ENCODE results near the gene STRN3.

Gene STRN3

GRCh38 chr14:30874999-30875787 is 151.0 kb downstream of the STRN3 start:
- Histone ChIP-seq H3K9ac (ENCODE audit: low read length) (no peak overlapping the region), H3K79me1 (ENCODE audit: low read length) (no peaks in the 10 kb centered on the region), H3K18ac (ENCODE audit: low read length) (no peak overlapping the region), H4K91ac (ENCODE audit: low read depth, low read length) (no peak overlapping the region), H2BK120ac (ENCODE audit: insufficient read depth, low read length, poor library complexity) (no peak overlapping the region), H2AFZ (ENCODE audit: insufficient read depth, low read length, poor library complexity) (peak overlapping the region; percentile 56), H2AK5ac (ENCODE audit: low read length) (no peak overlapping the region), H2BK12ac (ENCODE audit: low read length) (no peak overlapping the region), H3K4me1 (ENCODE audit: control insufficient read depth in 1 of 2, insufficient read depth in 2 of 2, low read length in 2 of 2) (peaks cover 9 to 13% of the 10 kb centered on the region in 2 experiments), H3K14ac (ENCODE audit: low read length) (no peak overlapping the region), H3K4me2 (ENCODE audit: low read length) (peak overlapping the region; percentile 95), H3K36me3 (ENCODE audit: control insufficient read depth in 1 of 2, insufficient read depth in 2 of 2, low read length in 2 of 2) (no peaks in the 10 kb centered on the region), H3K27ac (ENCODE audit: low read depth, low read length) (no peak overlapping the region), H3K4ac (ENCODE audit: low read depth, low read length) (no peak overlapping the region), H3K23ac (ENCODE audit: low read length) (no peak overlapping the region), H3K4me3 (ENCODE audit: low read depth, low read length) (peak overlapping the region; percentile 69), H3K27me3 (ENCODE audit: insufficient read depth, low read length) (peaks cover 26% of the 10 kb centered on the region), H3K79me2 (ENCODE audit: control insufficient read depth, insufficient read depth, low read length, poor library complexity) (no peaks in the 10 kb centered on the region), H4K12ac (ENCODE audit: low read depth, low read length) (no peak overlapping the region), H2BK5ac (ENCODE audit: low read depth, low read length, poor library complexity) (no peak overlapping the region), H4K8ac (ENCODE audit: low read depth, low read length) (no peak overlapping the region), H3K9me3 (ENCODE audit: insufficient read depth, low read depth, low read length) (peaks cover 2% of the 10 kb centered on the region)
- no CpG with 5 or more reads among the region's 48 CpGs for WGBS (ENCODE audit: extremely low coverage, insufficient coverage, insufficient read length)
- no peak for DNase-seq

- H3K36me3 ChIP-seq (ENCODE audit: control insufficient read depth in 1 of 2, insufficient read depth in 2 of 2, low read length in 2 of 2), result no peaks in the 10 kb centered on the region
- no peak within 1 kb of the TSS for H2AK5ac ChIP-seq (ENCODE audit: low read length)
- no peak within 1 kb of the TSS for H3K18ac ChIP-seq (ENCODE audit: low read length)
- H4K8ac ChIP-seq (ENCODE audit: low read depth, low read length), result no peak within 1 kb of the TSS
- DNase-seq, result peak in 1 of 2 donors; percentile 34
- H3K9ac ChIP-seq (ENCODE audit: low read length), result no peak within 1 kb of the TSS
- no peaks in the 10 kb centered on the region for H3K79me1 ChIP-seq (ENCODE audit: low read length)
- H3K14ac ChIP-seq (ENCODE audit: low read length), result peak within 1 kb of the TSS; percentile 7
- no peak within 1 kb of the TSS for H2BK12ac ChIP-seq (ENCODE audit: low read length)
- peak within 1 kb of the TSS; percentile 95 for H3K4me2 ChIP-seq (ENCODE audit: low read length)
- H2BK5ac ChIP-seq (ENCODE audit: low read depth, low read length, poor library complexity), result no peak within 1 kb of the TSS
- H3K9me3 ChIP-seq (ENCODE audit: insufficient read depth, low read depth, low read length), result peaks cover 2% of the 10 kb centered on the region
- H4K91ac ChIP-seq (ENCODE audit: low read depth, low read length), result no peak within 1 kb of the TSS
- H3K27ac ChIP-seq (ENCODE audit: low read depth, low read length), result no peak within 1 kb of the TSS
- H4K12ac ChIP-seq (ENCODE audit: low read depth, low read length), result no peak within 1 kb of the TSS
- H3K4me3 ChIP-seq (ENCODE audit: low read depth, low read length), result peak within 1 kb of the TSS; percentile 69
- H2AFZ ChIP-seq (ENCODE audit: insufficient read depth, low read length, poor library complexity), result peak within 1 kb of the TSS; percentile 71
- no peak within 1 kb of the TSS for H3K4ac ChIP-seq (ENCODE audit: low read depth, low read length)
- peaks cover 9 to 13% of the 10 kb centered on the region in 2 experiments for H3K4me1 ChIP-seq (ENCODE audit: control insufficient read depth in 1 of 2, insufficient read depth in 2 of 2, low read length in 2 of 2)
- no peak within 1 kb of the TSS for H3K23ac ChIP-seq (ENCODE audit: low read length)
- no peaks in the 10 kb centered on the region for H3K79me2 ChIP-seq (ENCODE audit: control insufficient read depth, insufficient read depth, low read length, poor library complexity)
- H3K27me3 ChIP-seq (ENCODE audit: insufficient read depth, low read length), result peaks cover 26% of the 10 kb centered on the region
- WGBS (ENCODE audit: extremely low coverage, insufficient coverage, insufficient read length), result no CpG with 5 or more reads among the region's 99 CpGs
- no peak within 1 kb of the TSS for H2BK120ac ChIP-seq (ENCODE audit: insufficient read depth, low read length, poor library complexity)
Observed at GRCh38 chr14:30874120-30874998, 151.8 kb downstream of the STRN3 start, which contains the start of gene COCH. Gene COCH, plus strand, starts transcription at chr14:30874559. Its CDS starts 380 bp downstream, at chr14:30874939.

- H3K4me2 ChIP-seq (ENCODE audit: low read length), result peak overlapping the region; percentile 95
- WGBS (ENCODE audit: extremely low coverage, insufficient coverage, insufficient read length), result no CpG with 5 or more reads among the region's 20 CpGs
- H3K18ac ChIP-seq (ENCODE audit: low read length), result no peak overlapping the region
- H3K27ac ChIP-seq (ENCODE audit: low read depth, low read length), result no peak overlapping the region
- H2AK5ac ChIP-seq (ENCODE audit: low read length), result no peak overlapping the region
- H3K4ac ChIP-seq (ENCODE audit: low read depth, low read length), result no peak overlapping the region
- no peak overlapping the region for H3K23ac ChIP-seq (ENCODE audit: low read length)
- H2BK5ac ChIP-seq (ENCODE audit: low read depth, low read length, poor library complexity), result no peak overlapping the region
- no peak overlapping the region for H4K12ac ChIP-seq (ENCODE audit: low read depth, low read length)
- H4K91ac ChIP-seq (ENCODE audit: low read depth, low read length), result no peak overlapping the region
- H3K9me3 ChIP-seq (ENCODE audit: insufficient read depth, low read depth, low read length), result peaks cover 2% of the 10 kb centered on the region
- no peaks in the 10 kb centered on the region for H3K79me1 ChIP-seq (ENCODE audit: low read length)
- no peak overlapping the region for H2AFZ ChIP-seq (ENCODE audit: insufficient read depth, low read length, poor library complexity)
- peaks cover 26% of the 10 kb centered on the region for H3K27me3 ChIP-seq (ENCODE audit: insufficient read depth, low read length)
- DNase-seq, result no peak
- no peak overlapping the region for H3K4me3 ChIP-seq (ENCODE audit: low read depth, low read length)
- H3K36me3 ChIP-seq (ENCODE audit: control insufficient read depth in 1 of 2, insufficient read depth in 2 of 2, low read length in 2 of 2), result no peaks in the 10 kb centered on the region
- H2BK120ac ChIP-seq (ENCODE audit: insufficient read depth, low read length, poor library complexity), result no peak overlapping the region
- no peak overlapping the region for H4K8ac ChIP-seq (ENCODE audit: low read depth, low read length)
- no peak overlapping the region for H2BK12ac ChIP-seq (ENCODE audit: low read length)
- H3K9ac ChIP-seq (ENCODE audit: low read length), result no peak overlapping the region
- H3K14ac ChIP-seq (ENCODE audit: low read length), result no peak overlapping the region
- H3K79me2 ChIP-seq (ENCODE audit: control insufficient read depth, insufficient read depth, low read length, poor library complexity), result no peaks in the 10 kb centered on the region
- peaks cover 9 to 13% of the 10 kb centered on the region in 2 experiments for H3K4me1 ChIP-seq (ENCODE audit: control insufficient read depth in 1 of 2, insufficient read depth in 2 of 2, low read length in 2 of 2)
Observed at GRCh38 chr14:30873308-30874119, 152.7 kb downstream of the STRN3 start.

- no peak for DNase-seq
- H2BK12ac ChIP-seq (ENCODE audit: low read length), result no peak overlapping the region
- H4K91ac ChIP-seq (ENCODE audit: low read depth, low read length), result no peak overlapping the region
- H2BK5ac ChIP-seq (ENCODE audit: low read depth, low read length, poor library complexity), result no peak overlapping the region
- no peak overlapping the region for H3K14ac ChIP-seq (ENCODE audit: low read length)
- H3K18ac ChIP-seq (ENCODE audit: low read length), result no peak overlapping the region
- H3K23ac ChIP-seq (ENCODE audit: low read length), result no peak overlapping the region
- no peak overlapping the region for H3K4me3 ChIP-seq (ENCODE audit: low read depth, low read length)
- H4K12ac ChIP-seq (ENCODE audit: low read depth, low read length), result no peak overlapping the region
- H3K4me1 ChIP-seq (ENCODE audit: control insufficient read depth in 1 of 2, insufficient read depth in 2 of 2, low read length in 2 of 2), result peaks cover 9 to 13% of the 10 kb centered on the region in 2 experiments
- H3K27me3 ChIP-seq (ENCODE audit: insufficient read depth, low read length), result peaks cover 26% of the 10 kb centered on the region
- peaks cover 2% of the 10 kb centered on the region for H3K9me3 ChIP-seq (ENCODE audit: insufficient read depth, low read depth, low read length)
- no peak overlapping the region for H3K4ac ChIP-seq (ENCODE audit: low read depth, low read length)
- H2BK120ac ChIP-seq (ENCODE audit: insufficient read depth, low read length, poor library complexity), result no peak overlapping the region
- H3K79me1 ChIP-seq (ENCODE audit: low read length), result no peaks in the 10 kb centered on the region
- no CpG with 5 or more reads among the region's 1 CpG for WGBS (ENCODE audit: extremely low coverage, insufficient coverage, insufficient read length)
- no peaks in the 10 kb centered on the region for H3K79me2 ChIP-seq (ENCODE audit: control insufficient read depth, insufficient read depth, low read length, poor library complexity)
- H3K36me3 ChIP-seq (ENCODE audit: control insufficient read depth in 1 of 2, insufficient read depth in 2 of 2, low read length in 2 of 2), result no peaks in the 10 kb centered on the region
- no peak overlapping the region for H4K8ac ChIP-seq (ENCODE audit: low read depth, low read length)
- H2AFZ ChIP-seq (ENCODE audit: insufficient read depth, low read length, poor library complexity), result no peak overlapping the region
- no peak overlapping the region for H3K9ac ChIP-seq (ENCODE audit: low read length)
- no peak overlapping the region for H2AK5ac ChIP-seq (ENCODE audit: low read length)
- no peak overlapping the region for H3K4me2 ChIP-seq (ENCODE audit: low read length)
- no peak overlapping the region for H3K27ac ChIP-seq (ENCODE audit: low read depth, low read length)
Observed at GRCh38 chr14:30872602-30873001, 153.6 kb downstream of the STRN3 start.

Data from trophoblast cell (in vitro differentiated cells and primary cell).